DMS79 (cell line): ENCODE data around the gene LYAR.

Experiments
- DNase-seq: peaks from one replicate; lab custom pipeline; 2025; lab: John Stamatoyannopoulos, UW

LYAR gene

DNA sequence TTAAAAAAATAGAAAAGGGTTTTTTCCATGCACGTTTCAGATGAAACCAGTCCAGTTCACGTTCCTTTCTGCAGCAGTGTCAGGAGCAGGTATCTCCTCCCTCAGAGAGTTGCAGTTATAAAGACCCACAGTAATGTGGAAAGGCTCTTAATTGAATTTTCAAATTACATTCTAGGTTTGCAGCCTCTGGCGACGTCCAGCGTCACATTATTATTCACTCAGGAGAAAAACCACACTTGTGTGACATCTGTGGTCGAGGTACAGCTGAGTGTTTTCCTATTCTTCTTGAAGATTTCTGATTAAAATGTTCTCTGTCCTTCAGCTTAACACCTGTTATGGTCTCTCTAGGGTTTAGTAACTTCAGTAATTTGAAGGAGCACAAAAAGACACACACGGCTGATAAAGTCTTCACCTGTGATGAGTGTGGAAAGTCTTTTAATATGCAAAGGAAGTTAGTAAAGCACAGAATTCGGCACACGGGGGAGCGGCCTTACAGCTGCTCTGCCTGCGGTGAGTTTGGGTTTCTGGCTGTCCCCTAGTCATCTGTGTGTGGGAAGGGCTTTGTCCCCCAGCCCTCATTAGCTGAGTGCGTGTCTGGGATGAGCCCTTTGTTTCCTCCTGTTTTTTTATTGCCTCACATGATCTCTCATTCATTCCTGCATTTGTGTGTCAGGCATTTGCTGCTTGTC lies 25.7 kb upstream of the LYAR start:
- no peak for DNase-seq

DNA sequence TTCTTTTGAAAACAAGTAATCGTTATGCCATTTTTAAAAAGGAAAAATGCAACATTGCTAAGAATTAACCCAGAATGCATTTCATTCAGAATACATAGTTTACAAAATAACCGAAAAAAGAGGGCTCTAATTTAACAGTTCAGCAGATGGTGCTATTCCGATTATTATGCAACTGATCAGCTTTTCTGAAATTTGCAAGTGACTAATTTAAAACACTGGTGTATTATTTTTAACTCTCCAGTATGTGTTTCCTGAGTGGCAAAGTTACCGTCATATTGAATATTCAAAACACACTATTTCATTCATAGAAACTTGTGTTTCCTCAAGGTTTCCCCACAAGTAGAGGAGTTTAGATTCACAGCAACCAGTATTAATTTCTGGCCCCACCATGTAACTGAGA lies 21.2 kb upstream of the LYAR start:
- DNase-seq, result no peak

DNA sequence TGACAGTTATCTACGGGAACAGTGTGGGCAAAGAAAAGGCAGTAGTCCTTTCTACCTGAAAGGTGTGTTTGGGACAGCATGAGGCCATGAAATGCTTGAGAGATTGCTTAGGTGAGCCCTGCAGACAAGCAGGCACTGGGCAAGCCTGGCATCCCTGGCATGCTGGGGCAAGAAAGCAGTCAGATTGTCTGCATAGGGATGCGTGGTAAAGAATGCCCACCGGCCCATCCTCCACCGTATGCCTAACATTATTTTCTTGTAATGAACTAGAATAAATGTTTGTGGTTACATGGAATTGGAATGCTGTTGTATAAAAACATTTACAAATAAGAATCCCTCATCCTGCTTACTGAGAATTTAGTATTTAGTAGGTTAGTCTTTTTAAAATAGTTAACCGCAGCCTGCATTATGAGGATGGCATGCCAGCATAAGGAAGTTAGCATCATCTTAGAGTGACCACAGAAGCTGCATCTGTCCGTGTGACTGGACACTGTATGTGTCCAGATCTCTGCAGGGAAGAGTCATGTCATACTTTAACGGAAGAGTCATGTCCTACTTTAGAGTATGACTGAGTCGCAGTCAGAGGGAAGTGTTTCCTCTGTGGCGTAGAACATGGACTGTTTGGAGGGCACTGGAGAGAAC lies 19.0 kb upstream of the LYAR start:
- DNase-seq, result no peak

DNA sequence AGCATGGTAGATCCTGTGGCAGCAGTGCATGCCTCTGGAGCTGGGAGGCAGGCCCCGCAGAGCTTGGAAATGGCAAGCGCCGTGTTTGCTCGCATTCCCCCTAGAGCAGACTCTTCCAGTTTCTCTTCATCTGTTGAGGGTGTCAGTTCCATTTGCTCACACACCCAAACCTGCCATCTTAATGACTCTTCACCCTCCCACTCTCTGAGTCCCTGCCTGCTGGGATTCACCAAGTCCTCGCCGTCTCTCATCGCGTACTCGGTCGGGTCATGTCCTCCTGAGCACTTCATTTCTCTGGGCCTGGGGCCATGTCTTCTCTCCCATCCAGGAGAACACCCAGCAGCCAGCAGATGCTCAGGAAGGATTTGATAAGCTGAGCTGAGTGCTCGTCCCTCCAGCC lies 17.0 kb upstream of the LYAR start:
- DNase-seq, result no peak

DNA sequence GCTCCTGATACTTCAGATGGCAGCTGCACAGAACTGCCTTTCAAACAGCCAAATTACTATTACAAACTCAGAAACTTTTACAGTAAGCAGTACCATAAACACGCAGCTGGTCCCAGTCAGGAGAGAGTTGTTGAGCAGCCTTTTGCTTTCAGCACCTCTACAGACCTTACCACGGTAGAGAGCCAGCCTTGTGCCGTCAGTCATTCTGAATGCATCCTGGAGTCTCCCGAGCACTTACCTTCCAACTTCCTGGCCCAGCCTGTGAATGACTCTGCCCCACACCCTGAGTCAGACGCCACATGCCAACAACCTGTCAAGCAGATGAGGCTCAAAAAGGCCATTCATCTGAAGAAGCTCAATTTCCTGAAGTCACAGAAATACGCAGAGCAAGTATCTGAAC lies 12.5 kb upstream of the LYAR start:
- no peak for DNase-seq

DNA sequence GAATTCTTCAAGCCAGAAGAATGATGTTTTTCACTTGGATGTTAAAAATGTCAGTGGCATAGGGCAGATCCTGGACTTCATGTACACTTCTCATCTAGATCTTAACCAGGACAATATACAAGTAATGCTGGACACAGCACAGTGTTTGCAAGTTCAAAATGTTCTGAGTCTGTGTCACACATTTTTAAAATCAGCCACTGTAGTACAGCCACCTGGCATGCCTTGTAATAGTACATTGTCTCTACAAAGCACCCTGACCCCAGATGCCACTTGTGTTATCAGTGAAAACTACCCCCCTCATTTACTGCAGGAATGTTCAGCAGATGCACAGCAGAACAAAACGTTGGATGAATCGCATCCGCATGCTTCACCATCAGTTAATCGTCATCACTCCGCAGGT lies 12.0 kb upstream of the LYAR start:
- no peak for DNase-seq

DNA sequence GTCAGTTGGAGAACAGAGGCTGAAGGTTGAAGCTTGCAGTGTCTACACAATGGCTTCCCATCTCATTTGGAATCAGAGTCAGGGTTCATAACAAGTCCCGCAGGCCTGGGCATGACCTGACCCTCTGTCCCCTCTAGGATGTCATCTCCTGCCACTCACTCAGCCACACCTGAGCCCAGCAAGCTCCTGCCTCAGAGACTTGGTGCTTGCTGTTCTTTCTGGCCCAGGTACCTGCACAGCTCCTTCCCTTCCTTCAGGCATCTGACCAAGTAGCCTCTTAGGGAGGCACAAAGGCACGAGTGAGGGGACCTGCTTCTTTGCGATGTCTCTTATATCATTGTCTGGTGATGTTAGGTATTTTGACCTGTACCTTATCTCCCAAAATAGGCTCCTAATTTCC lies 9.1 kb upstream of the LYAR start:
- DNase-seq, result no peak

DNA sequence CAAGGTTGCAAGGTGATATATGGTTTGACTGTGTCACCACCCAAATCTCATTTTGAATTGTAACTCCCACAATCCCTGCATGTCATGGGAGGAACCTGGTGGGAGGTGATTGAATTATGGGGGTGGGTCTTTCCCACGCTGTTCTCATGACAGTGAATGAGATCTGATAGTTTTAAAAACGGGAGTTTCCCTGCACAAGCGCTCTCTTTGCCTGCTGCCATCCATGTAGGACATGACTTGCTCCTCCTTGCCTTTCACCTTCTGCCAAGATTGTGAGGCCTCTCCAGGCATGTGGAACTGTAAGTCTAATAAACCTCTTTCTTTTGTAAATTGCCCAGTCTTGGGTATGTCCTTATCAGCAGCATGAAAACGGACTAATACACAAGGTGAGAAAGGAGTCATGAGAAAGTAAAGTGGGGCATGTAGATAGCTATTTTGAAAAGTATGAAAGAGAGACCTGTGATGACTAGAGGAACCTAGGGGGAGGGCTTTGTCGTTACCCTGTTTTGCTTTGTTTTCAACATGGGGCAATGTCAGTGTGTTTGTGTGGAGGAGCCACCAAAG lies 6.4 kb upstream of the LYAR start:
- DNase-seq, result no peak

DNA sequence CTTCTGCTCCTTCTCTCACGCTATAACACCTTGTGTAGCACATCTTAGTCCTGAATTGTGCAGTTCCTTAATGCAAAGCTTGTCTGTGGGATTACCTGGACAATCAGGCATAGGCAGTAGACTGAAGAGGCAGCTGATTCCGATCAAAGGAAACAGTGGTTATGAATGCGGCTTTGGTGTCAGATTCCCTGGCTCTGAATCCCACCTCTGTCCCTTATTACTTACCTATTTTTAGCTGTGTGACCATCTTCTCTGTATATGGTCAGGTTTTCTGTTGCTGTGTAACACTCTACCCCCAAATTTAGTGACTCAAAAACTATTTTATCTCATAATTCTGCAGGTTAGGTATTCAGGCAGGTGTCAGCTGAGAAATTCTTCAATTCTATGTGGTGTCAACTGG lies 3.3 kb upstream of the LYAR start:
- DNase-seq, result no peak

DNA sequence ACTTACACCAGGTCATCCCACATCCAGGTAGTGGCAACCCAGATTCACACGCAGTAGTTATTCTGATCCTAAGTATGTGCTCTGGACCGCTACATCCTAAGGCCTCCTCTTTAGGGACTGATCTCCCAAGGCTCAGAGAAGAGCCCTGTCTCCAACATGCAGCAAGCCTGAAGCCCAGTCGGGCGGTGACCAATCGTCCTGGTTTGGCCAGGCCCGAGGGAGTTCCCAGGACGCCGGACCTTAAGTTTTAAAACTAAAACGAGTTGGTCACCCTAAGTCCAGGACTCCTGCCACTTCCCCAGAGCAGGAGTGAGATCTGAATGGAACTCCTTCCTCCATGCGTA lies 385 bp downstream of the LYAR start:
- DNase-seq, result no peak

DNA sequence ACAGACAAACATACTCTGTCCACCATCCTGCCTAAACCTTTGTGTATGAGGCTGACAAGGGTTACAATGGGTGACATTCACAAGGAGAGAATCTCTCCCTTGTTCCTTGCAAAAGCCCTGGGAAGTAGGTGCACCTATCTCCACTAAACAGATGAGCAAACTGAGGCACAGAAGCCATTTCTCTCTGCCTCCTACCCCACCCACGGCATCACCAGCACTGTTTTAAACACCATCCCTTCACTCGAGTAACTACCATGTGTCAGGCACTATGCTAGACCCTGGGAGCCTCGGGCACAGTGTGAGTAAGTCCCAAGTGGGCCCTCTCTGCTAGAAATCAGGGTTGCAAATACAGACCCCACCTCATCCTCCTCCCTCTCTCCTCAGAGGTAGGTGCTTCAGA lies 899 bp downstream of the LYAR start:
- no peak for DNase-seq

DNA sequence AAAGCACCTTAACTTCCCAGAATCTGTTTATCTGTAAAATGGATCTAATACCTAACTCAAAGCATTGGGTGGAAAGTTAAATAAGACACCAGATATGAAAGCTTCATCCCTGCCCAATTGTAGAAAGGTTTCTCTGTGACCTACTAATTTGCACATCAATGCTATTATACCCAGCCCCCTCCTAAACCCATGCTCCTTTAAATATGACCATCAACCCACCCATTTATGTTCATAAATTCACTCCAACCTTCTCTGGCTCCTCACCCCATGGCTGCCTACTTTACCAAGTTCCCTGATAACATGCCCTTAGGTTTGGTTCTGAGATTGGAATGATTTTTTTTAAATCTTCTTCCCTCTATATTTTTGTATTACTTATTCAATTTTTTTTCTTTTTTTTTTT lies 1.9 kb downstream of the LYAR start:
- DNase-seq, result no peak

DNA sequence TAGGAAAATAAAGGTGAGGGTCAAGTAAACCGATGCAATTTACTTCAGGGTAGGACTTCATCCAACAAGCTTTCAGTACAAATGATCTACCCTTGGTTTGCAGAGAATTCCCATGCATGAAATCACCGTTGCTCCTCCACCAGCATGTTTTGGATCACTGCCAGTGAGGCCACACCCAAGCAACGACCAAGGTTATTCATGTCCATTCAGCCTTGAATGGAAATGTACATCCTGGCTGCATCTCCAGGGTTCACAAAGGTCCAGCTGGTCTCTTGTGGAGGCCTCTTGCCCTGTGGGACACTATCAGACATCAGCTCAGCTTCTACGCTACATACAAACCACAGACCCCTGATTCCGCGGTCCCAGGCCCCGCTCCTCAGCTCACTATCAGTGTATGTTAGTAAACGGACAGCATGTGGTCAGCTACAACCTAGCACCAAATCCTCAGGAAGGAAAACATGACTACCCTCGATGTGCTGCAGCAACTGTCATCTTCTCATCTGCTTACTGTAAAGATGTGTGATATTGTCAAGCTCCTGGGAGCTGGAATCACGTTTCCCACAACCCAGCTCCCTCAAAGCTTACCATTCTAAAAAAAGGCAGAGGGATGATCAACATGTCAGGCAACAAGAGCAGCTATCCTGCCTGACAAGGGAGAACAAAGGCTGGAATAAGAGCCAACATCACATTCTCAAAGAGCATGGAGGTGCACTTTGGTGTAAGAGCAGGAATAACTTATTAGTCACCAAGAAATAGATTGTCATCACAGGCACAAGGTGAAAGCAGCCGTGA lies 4.9 kb downstream of the LYAR start:
- no peak for DNase-seq

DNA sequence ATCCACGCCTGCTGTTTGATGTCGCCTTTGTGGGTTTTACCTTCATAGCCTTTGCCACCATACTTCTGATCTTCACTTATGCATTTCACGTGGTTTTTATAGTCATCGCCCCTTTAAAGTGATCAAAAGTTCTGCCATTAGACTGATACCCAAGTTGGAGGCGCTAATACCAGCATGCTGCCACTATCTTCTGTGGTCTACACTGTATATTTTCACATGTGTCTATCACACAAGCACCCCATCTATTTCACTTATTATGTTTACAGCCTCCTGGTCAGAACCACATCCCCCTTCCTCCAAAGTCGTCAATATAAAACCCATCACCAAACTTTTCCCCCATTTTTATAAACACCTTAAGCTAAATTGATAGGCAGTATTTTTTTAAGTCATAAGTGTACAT lies 8.2 kb downstream of the LYAR start:
- no peak for DNase-seq

DNA sequence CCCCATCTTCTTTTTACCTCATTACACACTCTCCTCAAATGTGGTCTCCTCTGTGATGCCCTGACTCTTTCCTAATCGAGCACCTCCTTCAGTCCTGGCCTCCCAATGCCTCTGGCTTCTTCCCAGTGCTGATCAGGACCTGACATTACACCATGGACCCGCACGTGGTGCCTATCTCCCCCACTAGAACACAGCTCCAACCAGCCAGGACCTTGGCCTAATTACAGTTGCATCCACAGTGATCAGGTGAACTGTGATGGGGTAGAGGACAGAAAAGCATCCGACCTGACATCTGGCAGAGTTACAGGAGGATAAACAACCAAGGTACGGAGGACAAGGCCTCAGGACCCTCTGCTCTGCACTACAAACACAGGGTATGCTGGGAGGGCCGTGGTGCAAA lies 12.4 kb downstream of the LYAR start:
- no peak for DNase-seq

DNA sequence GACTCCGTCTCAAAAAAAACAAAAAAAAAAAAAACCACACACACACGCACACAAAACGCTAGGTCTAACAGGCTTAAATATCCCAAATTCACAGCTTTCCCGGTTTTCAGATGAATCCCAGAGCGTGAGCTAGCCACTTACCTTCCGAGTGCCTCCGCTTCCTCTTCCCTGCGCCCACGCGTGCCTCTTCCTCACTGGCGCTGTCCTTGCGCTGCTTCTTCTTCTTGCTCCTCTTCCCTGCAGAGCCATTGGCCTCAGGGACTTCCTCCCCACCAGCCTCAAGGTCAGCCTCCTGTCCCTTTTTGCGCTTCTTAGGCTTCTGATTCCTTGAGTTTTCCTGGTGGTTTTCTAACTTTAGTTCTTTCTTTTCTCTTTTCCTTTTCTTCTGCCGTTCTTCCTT lies 15.7 kb downstream of the LYAR start:
- no peak for DNase-seq

DNA sequence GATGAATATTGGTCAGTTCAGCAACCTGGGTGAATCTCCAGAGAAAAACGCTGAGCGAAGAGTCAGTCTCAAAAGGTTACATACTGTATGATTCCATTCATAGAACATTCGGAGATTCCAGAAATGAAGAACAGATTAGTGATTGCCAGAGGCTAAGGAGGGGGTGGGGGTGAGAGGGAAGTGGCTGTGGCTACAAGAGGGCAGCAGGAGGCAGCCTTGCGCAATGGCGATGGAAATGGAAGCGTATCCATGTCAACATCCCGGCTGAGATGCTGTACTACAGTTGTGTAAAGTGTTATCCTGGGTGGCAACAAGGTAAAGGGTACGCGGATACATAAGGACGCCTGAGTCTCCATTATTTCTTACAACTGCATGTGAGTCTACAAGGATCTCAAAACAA lies 18.0 kb downstream of the LYAR start:
- DNase-seq, result no peak

DNA sequence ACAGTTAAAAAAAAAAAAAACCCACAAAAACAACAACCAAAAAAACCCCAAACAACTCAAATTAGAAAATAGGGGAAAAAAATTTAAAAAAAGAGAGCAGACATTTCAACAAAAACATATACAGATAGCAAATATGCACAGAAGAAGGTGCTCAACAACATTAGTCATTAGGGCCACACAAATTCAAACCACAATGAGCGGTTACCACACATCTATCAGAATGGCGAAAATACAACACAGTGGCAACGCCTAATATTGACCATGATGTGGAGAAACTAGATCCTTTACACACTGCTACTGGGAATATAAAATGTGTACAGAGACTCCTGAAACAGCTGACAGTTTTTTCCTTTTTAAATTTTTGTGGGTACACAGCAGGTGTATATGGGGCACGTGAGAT lies 19.4 kb downstream of the LYAR start:
- DNase-seq, result no peak

DNA sequence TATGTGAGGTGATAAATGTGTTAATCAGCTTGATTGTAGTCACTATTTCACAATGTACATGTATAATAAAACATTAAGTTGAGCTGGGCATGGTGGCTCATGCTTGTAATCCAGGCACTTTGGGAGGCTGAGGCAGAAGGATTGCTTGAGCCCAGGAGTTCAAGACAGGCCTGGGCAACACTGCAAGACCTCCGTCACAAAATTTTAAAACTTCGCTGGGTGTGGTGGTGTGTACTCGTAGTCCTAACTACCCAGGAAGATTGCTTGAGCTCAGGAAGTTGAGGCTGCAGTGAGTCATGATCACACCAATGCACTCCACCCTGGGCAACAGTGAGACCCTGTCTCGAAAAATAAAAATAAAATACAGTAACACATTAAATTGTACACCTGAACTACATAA lies 20.1 kb downstream of the LYAR start:
- no peak for DNase-seq

DNA sequence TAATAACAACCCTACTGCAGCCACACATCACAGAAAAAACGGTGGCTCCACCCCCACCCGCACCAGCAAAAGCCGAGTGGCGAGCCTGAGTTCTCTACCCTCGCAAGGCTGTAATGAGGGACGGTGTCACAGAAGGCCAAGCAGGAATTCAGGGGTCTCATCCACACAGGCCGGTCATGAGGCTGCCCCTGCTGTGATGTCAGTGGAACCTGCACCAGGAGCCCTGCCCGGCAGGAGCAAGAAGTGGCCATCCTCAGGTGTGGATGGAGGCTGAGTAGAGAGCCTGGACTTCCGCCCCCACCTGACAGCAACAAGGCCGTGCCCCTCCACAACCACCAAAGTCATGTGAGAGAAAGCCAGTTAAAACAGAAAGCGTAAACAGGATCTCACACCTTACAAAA lies 20.6 kb downstream of the LYAR start:
- no peak for DNase-seq

DNA sequence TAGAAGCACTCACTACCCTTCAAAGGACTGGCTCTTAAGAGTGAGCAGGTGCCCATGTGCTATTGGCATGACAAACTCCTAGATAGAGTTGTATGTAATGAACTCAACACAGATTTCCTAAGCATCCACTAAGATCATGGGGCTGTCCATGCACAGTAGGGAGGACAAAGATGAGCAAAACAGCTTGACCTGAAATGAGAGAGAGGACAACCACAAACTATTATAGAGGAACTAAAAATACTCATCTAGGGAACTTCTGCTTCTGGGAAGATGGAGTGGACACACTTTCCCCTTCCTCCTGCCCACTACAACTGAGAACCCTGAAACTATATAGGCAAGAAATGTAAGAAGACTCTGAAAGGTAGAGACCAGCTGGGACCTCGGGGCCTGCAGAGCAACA lies 21.2 kb downstream of the LYAR start:
- no peak for DNase-seq

DNA sequence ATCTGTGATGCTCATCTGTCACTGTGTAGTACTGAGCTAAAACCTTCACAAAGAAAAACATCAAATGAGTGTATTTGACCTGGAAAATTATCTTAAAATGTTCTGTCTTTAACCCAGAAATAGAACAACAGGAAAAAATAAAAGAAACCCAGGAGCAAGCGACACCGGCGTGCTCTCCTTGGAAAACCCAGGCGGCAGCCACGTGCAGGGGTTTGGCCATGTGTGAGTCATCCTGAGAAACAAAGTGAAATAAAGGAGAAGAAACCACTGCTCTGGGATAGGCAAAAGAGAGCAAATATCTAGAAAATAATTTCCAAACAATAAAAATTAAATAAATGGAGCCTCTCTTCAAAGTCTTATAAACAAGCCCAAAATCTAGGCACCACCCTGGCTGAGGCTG lies 22.0 kb downstream of the LYAR start:
- DNase-seq, result no peak

DNA sequence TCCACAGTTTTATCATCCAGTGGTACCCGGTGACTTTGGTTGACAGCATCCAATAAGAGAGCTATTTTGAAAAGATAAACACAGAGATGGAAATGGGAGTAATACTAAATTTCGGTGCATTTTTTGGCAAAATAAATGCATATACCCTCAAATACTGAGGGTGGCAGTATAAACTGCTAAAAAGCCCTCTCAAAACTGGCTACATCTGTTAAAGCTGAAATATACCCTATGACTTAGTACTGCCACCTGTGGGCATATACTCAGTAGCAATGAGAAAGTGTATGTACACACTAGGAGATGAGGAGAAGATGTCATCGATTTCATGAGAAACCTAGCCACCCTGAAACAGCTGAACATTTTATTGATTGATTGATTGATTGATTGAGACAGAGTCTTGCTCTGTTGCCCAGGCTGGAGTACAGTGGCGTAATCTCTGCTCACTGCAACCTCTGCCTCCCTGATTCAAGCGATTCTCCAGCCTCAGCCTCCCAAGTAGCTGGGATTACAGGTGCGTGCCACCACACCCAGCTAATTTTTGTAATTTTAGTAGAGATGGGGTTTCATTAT lies 29.7 kb downstream of the LYAR start:
- no peak for DNase-seq
